ENCODE results near the gene GALNT14.

The GALNT14 gene

GRCh38 chr2:31058096-31059035 lies 79.9 kb downstream of the GALNT14 start:
- no peak overlapping the region for H3K9ac ChIP-seq
- no peak overlapping the region for H3K27ac ChIP-seq
- H3K79me2 ChIP-seq (ENCODE audit: insufficient read depth, low read depth): 0 out of 2 replicates have a peak, but pooled peaks cover 6% of the 10 kb centered on the region

GRCh38 chr2:31057691-31058090 lies 80.5 kb downstream of the GALNT14 start:
- TF ChIP-seq, protein P1, sequence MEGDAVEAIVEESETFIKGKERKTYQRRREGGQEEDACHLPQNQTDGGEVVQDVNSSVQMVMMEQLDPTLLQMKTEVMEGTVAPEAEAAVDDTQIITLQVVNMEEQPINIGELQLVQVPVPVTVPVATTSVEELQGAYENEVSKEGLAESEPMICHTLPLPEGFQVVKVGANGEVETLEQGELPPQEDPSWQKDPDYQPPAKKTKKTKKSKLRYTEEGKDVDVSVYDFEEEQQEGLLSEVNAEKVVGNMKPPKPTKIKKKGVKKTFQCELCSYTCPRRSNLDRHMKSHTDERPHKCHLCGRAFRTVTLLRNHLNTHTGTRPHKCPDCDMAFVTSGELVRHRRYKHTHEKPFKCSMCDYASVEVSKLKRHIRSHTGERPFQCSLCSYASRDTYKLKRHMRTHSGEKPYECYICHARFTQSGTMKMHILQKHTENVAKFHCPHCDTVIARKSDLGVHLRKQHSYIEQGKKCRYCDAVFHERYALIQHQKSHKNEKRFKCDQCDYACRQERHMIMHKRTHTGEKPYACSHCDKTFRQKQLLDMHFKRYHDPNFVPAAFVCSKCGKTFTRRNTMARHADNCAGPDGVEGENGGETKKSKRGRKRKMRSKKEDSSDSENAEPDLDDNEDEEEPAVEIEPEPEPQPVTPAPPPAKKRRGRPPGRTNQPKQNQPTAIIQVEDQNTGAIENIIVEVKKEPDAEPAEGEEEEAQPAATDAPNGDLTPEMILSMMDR (conservative IDR thresholded peaks at IDR 0.05; ENCODE audit: low read depth, low read length): no peak
- Histone ChIP-seq H3K36me3 (ENCODE audit: insufficient read depth) (no peaks in the 10 kb centered on the region), H3K4me2 (no peak overlapping the region), H3K27me3 (ENCODE audit: insufficient read depth, low read depth) (no peaks in the 10 kb centered on the region), H3K9ac (no peak overlapping the region), H3K4me3 (IDR thresholded peaks at IDR 0.05; ENCODE audit: insufficient read depth, low read depth, low read length) (no peak overlapping the region), H3K4me1 (ENCODE audit: low read depth, poor library complexity, severe bottlenecking) (no peaks in the 10 kb centered on the region), H2AFZ (ENCODE audit: low read depth) (no peak overlapping the region), H4K20me1 (ENCODE audit: insufficient read depth) (no peaks in the 10 kb centered on the region), H3K27ac (no peak overlapping the region), H3K79me2 (ENCODE audit: insufficient read depth, low read depth) (0 out of 2 replicates have a peak, but pooled peaks cover 6% of the 10 kb centered on the region)

More at GRCh38 chr2:31058096-31059035, 79.9 kb downstream of the GALNT14 start:
- Histone ChIP-seq H4K20me1 (ENCODE audit: insufficient read depth) (no peaks in the 10 kb centered on the region), H3K4me2 (no peak overlapping the region), H3K4me1 (ENCODE audit: low read depth, poor library complexity, severe bottlenecking) (no peaks in the 10 kb centered on the region), H2AFZ (ENCODE audit: low read depth) (no peak overlapping the region), H3K4me3 (IDR thresholded peaks at IDR 0.05; ENCODE audit: insufficient read depth, low read depth, low read length) (no peak overlapping the region), H3K27me3 (ENCODE audit: insufficient read depth, low read depth) (no peaks in the 10 kb centered on the region), H3K36me3 (ENCODE audit: insufficient read depth) (no peaks in the 10 kb centered on the region)
- TF ChIP-seq, protein P1 (conservative IDR thresholded peaks at IDR 0.05; ENCODE audit: low read depth, low read length): no peak

DNA sequence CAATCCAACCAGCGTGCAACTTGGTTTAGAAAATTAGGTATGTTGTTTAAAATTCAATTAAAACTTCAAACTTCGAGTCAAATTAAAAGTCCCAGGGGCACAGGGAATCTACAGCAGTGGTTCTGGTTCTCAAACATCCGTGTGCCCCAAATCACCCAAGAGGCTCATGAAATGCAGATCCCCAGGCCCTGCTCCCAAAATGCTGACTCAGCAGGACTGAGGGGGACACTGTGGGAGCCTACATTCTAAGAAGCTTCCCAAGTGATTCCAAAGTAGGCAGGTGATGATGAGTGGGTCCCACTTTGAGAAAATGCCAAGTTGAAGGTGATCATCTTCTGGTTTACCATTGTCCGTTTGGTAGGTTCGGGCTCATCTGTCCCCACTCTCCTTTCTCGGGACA lies 82.3 kb downstream of the GALNT14 start:
- Histone ChIP-seq H3K4me1 (ENCODE audit: low read depth, poor library complexity, severe bottlenecking) (no peaks in the 10 kb centered on the region), H3K27ac (no peak overlapping the region), H3K9ac (no peak overlapping the region), H4K20me1 (ENCODE audit: insufficient read depth) (no peaks in the 10 kb centered on the region), H3K36me3 (ENCODE audit: insufficient read depth) (no peaks in the 10 kb centered on the region), H3K79me2 (ENCODE audit: insufficient read depth, low read depth) (0 out of 2 replicates have a peak, but pooled peaks cover 6% of the 10 kb centered on the region), H3K27me3 (ENCODE audit: insufficient read depth, low read depth) (no peaks in the 10 kb centered on the region), H3K4me2 (no peak overlapping the region), H3K4me3 (IDR thresholded peaks at IDR 0.05; ENCODE audit: insufficient read depth, low read depth, low read length) (no peak overlapping the region), H2AFZ (ENCODE audit: low read depth) (no peak overlapping the region)
- TF ChIP-seq, protein P1 (conservative IDR thresholded peaks at IDR 0.05; ENCODE audit: low read depth, low read length): no peak

DNA sequence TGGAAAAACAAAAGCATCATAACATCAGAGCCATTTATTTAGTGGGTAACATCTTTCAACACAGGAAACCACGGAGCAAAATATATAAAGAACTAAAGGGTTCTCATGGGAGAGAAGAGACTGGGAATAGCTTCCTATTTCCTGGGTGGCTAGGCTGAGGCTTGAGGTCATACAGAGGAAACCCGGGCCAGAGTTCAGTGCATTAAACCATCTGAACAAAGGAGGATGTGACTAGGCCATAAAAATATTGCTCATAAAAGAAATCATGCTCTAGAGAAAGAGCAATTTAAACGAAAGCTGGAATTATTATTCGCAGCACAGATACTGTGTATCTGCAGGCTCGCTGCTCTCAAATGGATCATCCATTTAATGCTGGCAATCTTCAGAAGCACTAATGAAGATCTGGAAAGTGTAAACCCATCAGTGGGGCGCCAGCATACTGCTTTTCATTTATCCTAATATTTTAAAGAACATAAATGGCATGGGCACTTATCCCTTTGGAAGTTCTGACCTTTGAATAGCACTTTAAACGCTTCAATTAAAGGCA lies 83.3 kb downstream of the GALNT14 start:
- Histone ChIP-seq H2AFZ (ENCODE audit: low read depth) (no peak overlapping the region), H4K20me1 (ENCODE audit: insufficient read depth) (no peaks in the 10 kb centered on the region), H3K9ac (no peak overlapping the region), H3K27ac (no peak overlapping the region), H3K4me1 (ENCODE audit: low read depth, poor library complexity, severe bottlenecking) (no peaks in the 10 kb centered on the region), H3K4me3 (IDR thresholded peaks at IDR 0.05; ENCODE audit: insufficient read depth, low read depth, low read length) (no peak overlapping the region), H3K36me3 (ENCODE audit: insufficient read depth) (no peaks in the 10 kb centered on the region), H3K4me2 (no peak overlapping the region), H3K79me2 (ENCODE audit: insufficient read depth, low read depth) (0 out of 2 replicates have a peak, but pooled peaks cover 6% of the 10 kb centered on the region), H3K27me3 (ENCODE audit: insufficient read depth, low read depth) (no peaks in the 10 kb centered on the region)
- TF ChIP-seq, protein P1 (conservative IDR thresholded peaks at IDR 0.05; ENCODE audit: low read depth, low read length): no peak

Data from KMS-11 (cell line).